Measurements from ENCODE around the gene SLC36A2.

GRCh38 chr5:151317871-151318270, 29.5 kb downstream of the SLC36A2 start:
- TF ChIP-seq CTCF (IDR thresholded peaks at IDR 0.05) (no peak), ZFX (IDR thresholded peaks at IDR 0.05; ENCODE audit: borderline replicate concordance) (no peak)
